HepG2 (cell line): ENCODE results near the gene GRK4. TPM values are rescaled to one million over a fixed set of nuclear protein-coding genes. Genes with fewer than 3 reads are reported as not detected.

Source experiments
- ARNTL ChIP-seq: sonication (generic); formaldehyde crosslinking; IDR thresholded peaks from 2 replicates; pipeline ENCODE4 v1.4.0; 2020; ENCODE audit warnings: mild to moderate bottlenecking, missing genetic modification reagents
- BATF2 ChIP-seq: sonication (generic); formaldehyde crosslinking; IDR thresholded peaks from 2 replicates; pipeline ENCODE4 v1.8.0; 2022; ENCODE audit warnings: mild to moderate bottlenecking, missing genetic modification reagents, moderate library complexity
- BRCA1 ChIP-seq: sonication (generic); formaldehyde crosslinking; IDR thresholded peaks from 2 replicates; pipeline ENCODE4 v1.4.0; 2020; ENCODE audit warnings: missing genetic modification reagents
- CREB1 ChIP-seq, 2 experiments: fragments of 450-650 bp in 1 of 2; IDR thresholded peaks; 2 replicates each; pipeline ENCODE4 v1.6.1; 2016 to 2017; ENCODE audit warnings: control low read depth in 1 of 2, mild to moderate bottlenecking in 1 of 2, missing compliant biosample characterization in 1 of 2, missing genetic modification characterization in 1 of 2
- ELF1 ChIP-seq: sonication (generic); formaldehyde crosslinking; IDR thresholded peaks from 2 replicates; pipeline ENCODE4 v1.4.0; 2020; ENCODE audit warnings: missing genetic modification reagents
- HOXA5 ChIP-seq: sonication (generic); formaldehyde crosslinking; IDR thresholded peaks from 2 replicates; pipeline ENCODE4 v1.4.0; 2020; ENCODE audit warnings: missing genetic modification reagents
- MIXL1 ChIP-seq: IDR thresholded peaks from 2 replicates; pipeline ENCODE4 v1.6.1; 2016
- MZF1 ChIP-seq: sonication (generic); formaldehyde crosslinking; IDR thresholded peaks from 2 replicates; pipeline ENCODE4 v1.8.1; 2023; ENCODE audit warnings: mild to moderate bottlenecking, missing genetic modification reagents, borderline replicate concordance
- NCOR1 ChIP-seq: fragments of 200-600 bp; sonication (generic); IDR thresholded peaks from 2 replicates; pipeline ENCODE4 v1.7.0; 2017; ENCODE audit warnings: antibody characterized with exemption, low read length, borderline replicate concordance
- RXRA ChIP-seq: sonication (generic); formaldehyde crosslinking; IDR thresholded peaks from 2 replicates; pipeline ENCODE4 v1.5.1; 2020; ENCODE audit warnings: missing genetic modification reagents
- SMAD3 ChIP-seq: sonication (generic); formaldehyde crosslinking; IDR thresholded peaks from 2 replicates; pipeline ENCODE4 v1.4.0; 2020; ENCODE audit warnings: missing genetic modification reagents
- SMARCE1 ChIP-seq: fragments of 450-650 bp; IDR thresholded peaks from 2 replicates; pipeline ENCODE4 v1.6.1; 2017; ENCODE audit warnings: borderline replicate concordance
- TCF7 ChIP-seq: sonication (generic); IDR thresholded peaks from 2 replicates; pipeline ENCODE4 v1.6.1; 2016; ENCODE audit warnings: antibody characterized with exemption, low read depth
- WIZ ChIP-seq: sonication (generic); formaldehyde crosslinking; IDR thresholded peaks from 2 replicates; pipeline ENCODE4 v1.5.1; 2020; ENCODE audit warnings: mild to moderate bottlenecking, missing genetic modification reagents
- ZBTB46 ChIP-seq: sonication (generic); formaldehyde crosslinking; IDR thresholded peaks from 2 replicates; pipeline ENCODE4 v1.4.0; 2020; ENCODE audit warnings: mild to moderate bottlenecking, missing genetic modification reagents, borderline replicate concordance
- ZNF280D ChIP-seq: sonication (generic); formaldehyde crosslinking; IDR thresholded peaks from 2 replicates; pipeline ENCODE4 v1.5.1; 2020; ENCODE audit warnings: mild to moderate bottlenecking, missing genetic modification reagents
- ZNF691 ChIP-seq: sonication (generic); formaldehyde crosslinking; IDR thresholded peaks from 2 replicates; pipeline ENCODE4 v1.4.0; 2020; ENCODE audit warnings: missing genetic modification reagents, low read depth, mild to moderate bottlenecking, borderline replicate concordance
- ZNF781 ChIP-seq: sonication (generic); formaldehyde crosslinking; IDR thresholded peaks from 2 replicates; pipeline ENCODE4 v1.5.1; 2020; ENCODE audit warnings: borderline replicate concordance, mild to moderate bottlenecking, missing genetic modification reagents; ENCODE audit errors: not compliant biosample characterization
- ZNF850 ChIP-seq: sonication (generic); formaldehyde crosslinking; conservative IDR thresholded peaks from 2 replicates; pipeline ENCODE4 v1.9.0; 2021; ENCODE audit warnings: mild to moderate bottlenecking, missing genetic modification reagents
- ZSCAN21 ChIP-seq: sonication (generic); formaldehyde crosslinking; IDR thresholded peaks from 2 replicates; pipeline ENCODE4 v1.8.0; 2022; ENCODE audit warnings: mild to moderate bottlenecking, missing genetic modification reagents, moderate library complexity, borderline replicate concordance
- polyA plus RNA-seq, 8 experiments: library from polyadenylated mRNA; depleted of rRNA in 3 of 8; stranded (reverse) in 7 of 8; unstranded in 1 of 8; fragments of >200 nt; fragmentation: Illumina TruSeq in 4 of 8; extraction: Trizol in 4 of 8; gene quantifications; 2 replicates each; pipeline versions ENCODE4 v1.2.1 to v1.2.3, GENCODE V29; 2011 to 2016; ENCODE audit warnings: low read depth in 4 of 8, missing spikeins in 1 of 8, mixed read lengths in 1 of 8; ENCODE audit not compliant: insufficient read depth in 1 of 8
- total RNA-seq, 5 experiments: library from RNA; depleted of rRNA; stranded (reverse); fragments of >200 nt; fragmentation: Illumina TruSeq; extraction: Trizol; gene quantifications; 2 replicates each; pipeline ENCODE4 v1.2.3, GENCODE V29; 2016; ENCODE audit warnings: low read depth in 1 of 5

Gene GRK4
- total and polyA plus RNA-seq, 2 of the 13 experiments (the other 11 are each of a cell fraction or from before 2014, with no cell fraction given) = 1.8 to 2.0 TPM

- no peak for TF ChIP-seq ZNF280D (CRISPR knock-in tag)
- no peak for TF ChIP-seq ZNF691 (CRISPR knock-in tag)
- TF ChIP-seq ARNTL (CRISPR knock-in tag) = peak; percentile 47; the same call in 1 of the 2 replicates
- TF ChIP-seq HOXA5 (CRISPR knock-in tag) = peak; percentile 70; the same call in 1 of the 2 replicates
- no peak for TF ChIP-seq BRCA1
- TF ChIP-seq SMARCE1 = no peak
- TF ChIP-seq ZNF781 = no peak
- no peak for TF ChIP-seq ZSCAN21 (CRISPR knock-in tag)
- no peak for TF ChIP-seq ZNF850 (CRISPR knock-in tag)
- TF ChIP-seq BATF2 (CRISPR knock-in tag) = no peak
- TF ChIP-seq ELF1 = 0 out of 2 replicates have a peak, but pooled peaks have one; percentile 10
- no peak for TF ChIP-seq ZBTB46 (CRISPR knock-in tag)
- TF ChIP-seq SMAD3 (CRISPR knock-in tag) = no peak
- TF ChIP-seq CREB1 (IDR thresholded peaks at IDR 0.05) = no peak
- TF ChIP-seq CREB1 (CRISPR knock-in tag; IDR thresholded peaks at IDR 0.05) = no peak
- TF ChIP-seq TCF7 = no peak
- peak; percentile 54; the same call in 1 of the 2 replicates for TF ChIP-seq MIXL1
- 0 out of 2 replicates have a peak, but pooled peaks have one; percentile 45 for TF ChIP-seq WIZ (CRISPR knock-in tag)
- no peak for TF ChIP-seq MZF1 (CRISPR knock-in tag)
- TF ChIP-seq NCOR1 = peak; percentile 52; the same call in 1 of the 2 replicates
- TF ChIP-seq RXRA (CRISPR knock-in tag) = peak; percentile 79
Observed at GRCh38 chr4:3073158-3074077, 110.0 kb downstream of the GRK4 start (continued).
